K562 (cell line): ENCODE measurements around the gene SS18L1. TPM values are rescaled to one million over a fixed set of nuclear protein-coding genes. Genes with fewer than 3 reads are reported as not detected.
A peak's percentile ranks its signal among the peaks of the same experiment; 100 is the strongest.

Experiments used
- ATAC-seq: fragments of 200-7000 bp; cut with Tn5 transposase; 3 replicates; pipeline ENCODE4 v1.9.1; 2020; ENCODE audit warnings: moderate library complexity
- BruUV-seq: library from RNA; stranded (reverse); fragments of 400-500 nt; replicated peaks from 2 replicates; lab custom pipeline; 2021; lab: Mats Ljungman, UMichigan
- CTCF ChIA-PET: fragments of 300-600 bp; formaldehyde crosslinking; extraction: SDS; loops from one replicate; lab custom pipeline; 2021; ENCODE audit warnings: low intra/inter-chr PET ratio; lab: Yijun Ruan, JAX
- POLR2A ChIA-PET: fragments of 300-600, 350-650 bp; sonication (Branson Sonifier 250); formaldehyde crosslinking; extraction: SDS; loops from one replicate; lab custom pipeline; 2021; ENCODE audit warnings: antibody characterized with exemption, inconsistent platforms; lab: Yijun Ruan, JAX
- DNase-seq, 4 experiments: peaks; one replicate each; pipeline versions ENCODE4 v3.0.0 to v3.0.0-alpha.2; 2011 to 2018; ENCODE audit warnings: low spot score in 3 of 4, mixed read lengths in 3 of 4; ENCODE audit errors: extremely low read depth in 1 of 4
- FAIRE-seq: peaks from 2 replicates; lab custom pipeline; 2011; peaks lifted over from hg19 to GRCh38; lab: Jason Lieb, UNC
- H2AFZ ChIP-seq: 2 replicates; pipeline ENCODE4 v1.6.0; 2011; ENCODE audit warnings: low read depth, low read length, control low read depth, inconsistent platforms
- H3K27ac ChIP-seq: fragments of 200-600 bp; 3 replicates; pipeline ENCODE4 v1.8.0; 2011; ENCODE audit warnings: low read depth, mild to moderate bottlenecking, control low read depth, inconsistent platforms, low read length, moderate library complexity, mixed read lengths; ENCODE audit errors: extremely low read depth
- H3K27me3 ChIP-seq, 2 experiments: fragments of 300-600 bp in 1 of 2; 2 replicates in 1 of 2; 3 replicates in 1 of 2; pipeline versions ENCODE4 v1.6.0 to v1.8.0; 2011; ENCODE audit warnings: inconsistent platforms in 2 of 2, low read length in 2 of 2, mild to moderate bottlenecking in 1 of 2, mixed read lengths in 1 of 2, moderate library complexity in 1 of 2; ENCODE audit not compliant: control insufficient read depth in 2 of 2, insufficient read depth in 2 of 2
- H3K36me3 ChIP-seq: fragments of 300-600 bp; 3 replicates; pipeline ENCODE4 v1.8.0; 2011; ENCODE audit warnings: mild to moderate bottlenecking, low read length, inconsistent platforms; ENCODE audit not compliant: control insufficient read depth, insufficient read depth
- H3K4me1 ChIP-seq, 2 experiments: fragments of 200-600 bp in 1 of 2; replicated peaks in 1 of 2; 2 replicates in 1 of 2; 3 replicates in 1 of 2; pipeline versions ENCODE4 v1.5.1 to v1.8.0; 2011; ENCODE audit warnings: inconsistent platforms in 2 of 2, low read length in 2 of 2, mild to moderate bottlenecking in 1 of 2, mixed read lengths in 1 of 2, moderate library complexity in 1 of 2; ENCODE audit not compliant: control insufficient read depth in 2 of 2, insufficient read depth in 2 of 2
- H3K4me2 ChIP-seq: 2 replicates; pipeline ENCODE4 v1.6.1; 2011; ENCODE audit warnings: low read length, control low read depth, inconsistent platforms, mixed read lengths; ENCODE audit not compliant: insufficient read depth
- H3K4me3 ChIP-seq: fragments of 200-600 bp; sonication (generic), shearing (Covaris generic); 2 replicates; pipeline ENCODE4 v1.5.1; 2016; ENCODE audit warnings: control low read depth, inconsistent platforms
- H3K79me2 ChIP-seq: fragments of 200-600 bp; 3 replicates; pipeline ENCODE4 v1.8.0; 2011; ENCODE audit warnings: low read length, inconsistent platforms; ENCODE audit not compliant: control insufficient read depth, insufficient read depth
- H3K9ac ChIP-seq, 2 experiments: 2 replicates each; pipeline versions ENCODE4 v1.6.0 to v1.6.1; 2011; ENCODE audit warnings: low read depth in 2 of 2, low read length in 2 of 2, control low read depth in 1 of 2, inconsistent platforms in 1 of 2, mild to moderate bottlenecking in 1 of 2, mixed read lengths in 1 of 2; ENCODE audit not compliant: insufficient read depth in 1 of 2
- H3K9me1 ChIP-seq: one replicate; pipeline ENCODE4 v1.6.0; 2011; ENCODE audit warnings: inconsistent platforms, mild to moderate bottlenecking, low read length, moderate library complexity; ENCODE audit not compliant: control insufficient read depth, insufficient read depth
- H3K9me3 ChIP-seq: replicated peaks from 2 replicates; pipeline ENCODE4 v1.5.1; 2011; ENCODE audit warnings: low read depth, low read length, inconsistent platforms; ENCODE audit not compliant: control insufficient read depth, insufficient read depth
- H4K20me1 ChIP-seq: replicated peaks from 2 replicates; pipeline ENCODE4 v1.6.1; 2011; ENCODE audit warnings: low read length, inconsistent platforms, mixed read lengths; ENCODE audit not compliant: control insufficient read depth, insufficient read depth
- CTCFL ChIP-seq: IDR thresholded peaks from 2 replicates; pipeline ENCODE4 v1.6.1; 2011; ENCODE audit warnings: borderline replicate concordance, low read depth, mild to moderate bottlenecking, moderate library complexity, low read length; ENCODE audit not compliant: insufficient read depth, poor library complexity, severe bottlenecking
- POLR2A ChIP-seq: fragments of 450-650 bp; conservative IDR thresholded peaks from 2 replicates; pipeline ENCODE4 v1.6.1; 2016
- POLR2AphosphoS5 ChIP-seq: IDR thresholded peaks from 2 replicates; pipeline ENCODE4 v1.6.1; 2011; ENCODE audit warnings: mild to moderate bottlenecking, low read depth, low read length, moderate library complexity; ENCODE audit not compliant: control insufficient read depth, insufficient read depth
- POLR2G ChIP-seq: fragments of 200-400 bp; formaldehyde crosslinking; IDR thresholded peaks from 2 replicates; pipeline ENCODE4 v1.6.1; 2017; ENCODE audit warnings: low read depth, mild to moderate bottlenecking, antibody characterized with exemption, low read length, moderate library complexity
- SMAD3 ChIP-seq: fragments of 450-650 bp; formaldehyde crosslinking; conservative IDR thresholded peaks from 2 replicates; pipeline ENCODE4 v1.4.0; 2020; ENCODE audit warnings: mild to moderate bottlenecking
- SNRNP70 ChIP-seq: fragments of 200-400 bp; formaldehyde crosslinking; optimal IDR thresholded peaks from 2 replicates; pipeline ENCODE3; 2017; ENCODE audit warnings: low read depth, low read length
- SUPT5H ChIP-seq: fragments of 450-650 bp; IDR thresholded peaks from 2 replicates; pipeline ENCODE4 v1.6.1; 2016
- ZBTB1 ChIP-seq: sonication (generic); formaldehyde crosslinking; IDR thresholded peaks from 2 replicates; pipeline ENCODE4 v1.8.1; 2023; ENCODE audit warnings: missing genetic modification reagents, low read depth, mild to moderate bottlenecking, borderline replicate concordance
- ZNF143 ChIP-seq: sonication (generic); formaldehyde crosslinking; IDR thresholded peaks from 2 replicates; pipeline ENCODE4 v1.9.0; 2022; ENCODE audit warnings: mild to moderate bottlenecking, missing genetic modification reagents
- ZNF232 ChIP-seq: sonication (generic); formaldehyde crosslinking; IDR thresholded peaks from 2 replicates; pipeline ENCODE4 v1.8.0; 2022; ENCODE audit warnings: mild to moderate bottlenecking, missing genetic modification reagents
- ZNF431 ChIP-seq: sonication (generic); formaldehyde crosslinking; IDR thresholded peaks from 2 replicates; pipeline ENCODE4 v1.8.0; 2022; ENCODE audit warnings: mild to moderate bottlenecking, missing genetic modification reagents
- ZNF436 ChIP-seq: fragments of 250-450, 450-650 bp; sonication (Bioruptor Pico); formaldehyde crosslinking; IDR thresholded peaks from 2 replicates; pipeline ENCODE4 v1.7.0; 2020; ENCODE audit warnings: mild to moderate bottlenecking
- ZNF444 ChIP-seq: fragments of 250-450 bp; sonication (Bioruptor Pico); IDR thresholded peaks from 2 replicates; pipeline ENCODE4 v1.4.0; 2020; ENCODE audit warnings: mild to moderate bottlenecking, moderate library complexity
- WGBS: fragments of 100-300 bp; shearing (Covaris generic); methylation state at CpG from one replicate; pipeline ENCODE4 v1.1.6; 2016; ENCODE audit warnings: low coverage, mixed read lengths; ENCODE audit not compliant: insufficient coverage; ENCODE audit errors: missing lambda C conversion rate; 5-methylcytosine and 5-hydroxymethylcytosine counted together
- in situ Hi-C: fragments of 300-500 bp; cut with MboI; formaldehyde crosslinking; loops from 4 replicates; pipeline ENCODE4 v1.15.0; 2018; ENCODE audit warnings: inconsistent platforms, mixed read lengths
- intact Hi-C: fragments of 100-400 bp; cut with micrococcal nuclease; formaldehyde crosslinking; loops from 2 replicates; pipeline ENCODE4 v1.14.2; 2022
- polyA plus RNA-seq, 8 experiments: library from polyadenylated mRNA; depleted of rRNA in 4 of 8; stranded (reverse) in 5 of 8; unstranded in 3 of 8; fragments of >200 nt; fragmentation: Nextera tagmentation in 2 of 8; fragmentation: Illumina TruSeq in 1 of 8; extraction: Ambion mirVana in 2 of 8; extraction: Trizol in 1 of 8; gene quantifications; 2 replicates each; pipeline versions ENCODE4 v1.2.1 to v1.2.3, GENCODE V29; 2011 to 2014; ENCODE audit warnings: inconsistent platforms in 1 of 8, missing spikeins in 1 of 8
- total RNA-seq, 7 experiments: library from RNA; depleted of rRNA in 6 of 7; stranded (reverse); fragments of >200 nt in 6 of 7; fragmentation: Illumina TruSeq in 2 of 7; extraction: Trizol in 2 of 7; gene quantifications; 2 replicates each; pipeline versions ENCODE4 v1.2.1 to v1.2.3, GENCODE V29; 2011 to 2021; ENCODE audit warnings: low replicate concordance in 1 of 7
- TF ChIP-seq, protein P1 (sequence below), 2 experiments: fragments of 450-650 bp; conservative IDR thresholded peaks; 2 replicates each; pipeline ENCODE4 v1.6.1; 2017; ENCODE audit warnings: mild to moderate bottlenecking in 2 of 2, moderate library complexity in 2 of 2
- TF ChIP-seq, protein P2 (sequence below), 3 experiments: fragments of 200-800 bp in 1 of 3; sonication (Bioruptor generic) in 1 of 3; sonication (generic) in 1 of 3; formaldehyde crosslinking in 1 of 3; IDR thresholded peaks; 2 replicates each; pipeline versions ENCODE4 v1.6.1 to v1.8.0; 2016 to 2022; ENCODE audit warnings: mild to moderate bottlenecking in 2 of 3, missing compliant biosample characterization in 2 of 3, missing genetic modification characterization in 2 of 3, missing genetic modification reagents in 1 of 3

SS18L1 gene
- total and polyA plus RNA-seq, 9 of the 15 experiments (the other 6 are each of a cell fraction or from before 2014, with no cell fraction given), result 2.7 to 28.3 (median 15.1) TPM

DNA sequence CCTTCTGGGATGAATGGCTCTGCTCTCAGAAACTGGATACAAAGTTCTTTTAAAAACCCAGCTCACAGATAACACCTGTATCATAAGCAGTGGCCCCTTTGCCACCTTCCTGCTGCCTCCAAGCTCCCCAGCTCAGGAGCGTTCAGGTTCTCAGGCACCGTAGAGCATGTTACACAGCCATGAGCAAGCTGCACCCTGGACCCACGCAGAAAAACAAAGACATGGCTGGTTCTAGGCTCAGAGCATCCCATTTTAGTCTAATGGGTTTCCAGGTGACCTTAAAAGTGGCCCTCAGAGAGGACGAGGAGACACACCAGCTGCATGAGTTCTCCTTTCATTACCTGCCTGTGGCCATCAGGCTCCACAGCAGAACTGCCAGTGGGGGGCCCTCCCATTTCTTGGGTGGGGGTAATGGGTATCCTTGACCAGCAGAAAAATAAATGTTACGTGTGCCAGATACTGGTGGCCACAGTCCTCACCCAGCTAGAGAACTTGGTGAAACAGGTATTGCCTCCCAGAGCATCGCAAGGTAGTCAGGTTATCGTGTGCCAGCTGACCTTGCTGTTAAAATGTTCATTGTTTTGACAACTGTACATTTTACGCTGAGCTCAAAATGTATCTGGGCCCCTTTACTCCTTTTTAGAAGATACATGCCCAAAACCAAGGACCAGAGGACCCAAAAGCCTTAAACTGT lies 7.8 kb upstream of the SS18L1 start:
- peaks cover 99% of the 10 kb centered on the region for H3K36me3 ChIP-seq
- no peak overlapping the region for H2AFZ ChIP-seq
- H3K79me2 ChIP-seq, result peaks cover 21% of the 10 kb centered on the region
- BruUV-seq, result no TSS peak
- no peak; the same call in 1 of the 3 replicates for ATAC-seq
- no peak for TF ChIP-seq SMAD3 (CRISPR knock-in tag)
- no peak for TF ChIP-seq ZNF444 (CRISPR knock-in tag)
- no peak for TF ChIP-seq SNRNP70
- peak; percentile 29; the same call in 1 of the 2 replicates for TF ChIP-seq POLR2G
- TF ChIP-seq POLR2A, result peak; percentile 64
- 0 out of 2 replicates have a peak, but pooled peaks have one; percentile 38 for TF ChIP-seq ZNF431
- TF ChIP-seq, protein P1, sequence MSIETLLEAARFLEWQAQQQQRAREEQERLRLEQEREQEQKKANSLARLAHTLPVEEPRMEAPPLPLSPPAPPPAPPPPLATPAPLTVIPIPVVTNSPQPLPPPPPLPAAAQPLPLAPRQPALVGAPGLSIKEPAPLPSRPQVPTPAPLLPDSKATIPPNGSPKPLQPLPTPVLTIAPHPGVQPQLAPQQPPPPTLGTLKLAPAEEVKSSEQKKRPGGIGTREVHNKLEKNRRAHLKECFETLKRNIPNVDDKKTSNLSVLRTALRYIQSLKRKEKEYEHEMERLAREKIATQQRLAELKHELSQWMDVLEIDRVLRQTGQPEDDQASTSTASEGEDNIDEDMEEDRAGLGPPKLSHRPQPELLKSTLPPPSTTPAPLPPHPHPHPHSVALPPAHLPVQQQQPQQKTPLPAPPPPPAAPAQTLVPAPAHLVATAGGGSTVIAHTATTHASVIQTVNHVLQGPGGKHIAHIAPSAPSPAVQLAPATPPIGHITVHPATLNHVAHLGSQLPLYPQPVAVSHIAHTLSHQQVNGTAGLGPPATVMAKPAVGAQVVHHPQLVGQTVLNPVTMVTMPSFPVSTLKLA (conservative IDR thresholded peaks at IDR 0.05), result no peak
- TF ChIP-seq ZBTB1 (CRISPR knock-in tag), result no peak
- TF ChIP-seq SUPT5H, result peak; percentile 60
- no peak for TF ChIP-seq ZNF436 (CRISPR knock-in tag)
- TF ChIP-seq ZNF143, result no peak
- no peak for TF ChIP-seq CTCFL
- TF ChIP-seq, protein P2, sequence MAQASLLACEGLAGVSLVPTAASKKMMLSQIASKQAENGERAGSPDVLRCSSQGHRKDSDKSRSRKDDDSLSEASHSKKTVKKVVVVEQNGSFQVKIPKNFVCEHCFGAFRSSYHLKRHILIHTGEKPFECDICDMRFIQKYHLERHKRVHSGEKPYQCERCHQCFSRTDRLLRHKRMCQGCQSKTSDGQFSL (CRISPR knock-in tag; IDR thresholded peaks at IDR 0.05), result 0 out of 2 replicates have a peak, but pooled peaks have one; percentile 24
- TF ChIP-seq, protein P2 (tag; IDR thresholded peaks at IDR 0.05), result no peak
- TF ChIP-seq ZNF232 (CRISPR knock-in tag), result no peak
- 0 out of 2 replicates have a peak, but pooled peaks have one; percentile 16 for TF ChIP-seq POLR2AphosphoS5
- peaks cover 24% of the 10 kb centered on the region for H4K20me1 ChIP-seq
- H3K9ac ChIP-seq, result no peak overlapping the region
- no peaks in the 10 kb centered on the region for H3K9me1 ChIP-seq
- no peaks in the 10 kb centered on the region for H3K9me3 ChIP-seq
- no peak for FAIRE-seq
- 87% methylated on average over 8 of the region's 8 CpGs for WGBS
- CTCF ChIA-PET, result interaction anchor here (1.8 kb wide), 1 partner anchor 125 kb away, joined by 13 read pairs; no protein-coding TSS in a partner anchor
- H3K4me1 ChIP-seq, result peaks cover 0 to 6% of the 10 kb centered on the region in 2 experiments; a peak in 1 of 5 replicates
- in situ Hi-C loops (loop anchor here (5.0 kb wide), 1 partner anchor 113 kb away; no protein-coding TSS in a partner anchor), intact Hi-C loops (no loop called here)
- H3K27ac ChIP-seq, result no peak overlapping the region
- H3K27me3 ChIP-seq, result no peaks in the 10 kb centered on the region
- H3K4me3 ChIP-seq, result no peak overlapping the region
- no peak for DNase-seq
- no peak overlapping the region for H3K4me2 ChIP-seq
- POLR2A ChIA-PET, result interaction anchor here (0.5 to 7.8 kb wide), 9 partner anchors 9 to 110 kb away, joined by 3 to 78 read pairs (median 4); partner anchors contain the start of gene LSM14B
